ENCODE measurements around the gene POC5.

Gene POC5

DNA sequence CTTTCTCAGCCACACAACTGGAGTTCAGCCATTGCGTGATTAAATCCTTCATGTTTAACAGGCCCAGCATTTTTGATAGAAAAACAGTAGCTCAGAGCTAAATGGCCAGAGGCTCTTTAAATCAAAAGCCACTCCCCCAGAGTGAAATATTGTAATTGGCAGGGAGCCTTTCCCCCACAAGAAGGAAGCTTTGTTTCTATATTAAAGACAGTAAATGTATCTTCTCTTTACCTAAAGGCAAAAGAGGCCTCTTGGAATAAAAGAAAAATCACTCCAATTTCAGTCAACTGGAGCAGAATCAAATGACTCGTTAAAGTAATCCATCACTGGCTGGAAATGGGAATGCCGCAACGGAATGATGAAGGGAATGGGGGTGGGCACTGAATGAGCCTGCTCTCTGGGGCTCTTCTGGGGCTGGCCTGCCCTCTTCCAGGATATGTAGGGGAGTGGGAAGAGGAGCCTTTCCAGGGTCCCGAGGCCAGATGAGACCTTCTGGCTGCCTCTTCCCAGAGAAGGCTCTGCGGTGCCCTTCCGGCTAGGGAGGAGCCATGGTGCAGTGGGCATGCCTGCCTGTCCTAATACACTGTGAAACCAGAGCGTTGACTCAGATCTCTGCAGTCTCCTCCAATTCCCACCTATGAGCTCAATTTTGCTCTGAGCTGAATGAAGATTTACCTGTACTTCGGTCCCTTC, 60.8 kb downstream of the POC5 start:
- DNase-seq: no peak

DNA sequence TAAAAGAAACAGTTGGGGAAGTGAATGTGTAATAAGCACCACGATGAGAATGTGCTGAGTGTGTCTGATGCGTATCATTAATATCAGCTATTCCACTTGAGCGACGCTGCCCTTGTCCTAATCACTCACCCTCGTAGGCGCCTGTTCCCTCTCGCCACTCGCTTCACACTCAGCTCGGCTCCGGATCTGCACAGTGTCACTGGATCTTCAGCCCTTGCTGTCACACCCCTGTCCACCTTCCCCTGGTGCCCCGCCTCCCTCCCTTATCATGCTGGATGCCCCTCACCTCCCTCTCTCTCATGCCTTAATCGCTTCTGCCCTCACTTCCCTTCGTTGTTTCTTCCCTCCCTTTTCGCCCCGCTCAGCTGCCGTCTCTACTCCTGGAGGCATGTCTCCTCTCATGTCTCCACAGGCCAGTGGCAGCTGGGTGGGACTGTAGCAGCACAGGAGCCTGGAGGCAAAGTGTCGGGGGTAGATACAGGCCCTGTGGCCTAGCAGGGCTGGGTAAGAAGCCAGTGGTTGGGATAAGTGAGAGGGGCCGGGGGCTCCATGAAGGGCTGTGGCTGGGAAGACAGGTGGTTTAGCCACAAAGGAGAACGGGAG, 62.4 kb downstream of the POC5 start:
- DNase-seq: no peak

DNA sequence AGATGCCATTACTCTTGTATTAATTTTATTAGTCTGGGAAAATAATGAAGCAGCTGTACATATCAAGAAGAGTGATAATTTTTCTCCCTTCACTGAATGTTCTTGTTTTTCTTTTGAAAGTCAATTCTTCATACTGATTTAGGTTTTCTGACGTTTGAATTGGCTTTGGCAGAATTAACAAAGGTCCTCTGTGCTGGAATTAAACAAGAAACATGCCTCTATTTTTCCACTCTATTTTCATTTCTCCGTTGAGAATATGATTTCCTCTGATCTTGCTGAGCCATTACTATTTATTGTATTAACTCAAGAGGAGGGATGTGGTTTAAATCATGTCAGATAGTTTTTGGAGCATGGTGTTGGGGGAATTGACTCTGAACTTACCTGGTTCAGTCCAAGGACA, 63.7 kb downstream of the POC5 start:
- DNase-seq: no peak

DNA sequence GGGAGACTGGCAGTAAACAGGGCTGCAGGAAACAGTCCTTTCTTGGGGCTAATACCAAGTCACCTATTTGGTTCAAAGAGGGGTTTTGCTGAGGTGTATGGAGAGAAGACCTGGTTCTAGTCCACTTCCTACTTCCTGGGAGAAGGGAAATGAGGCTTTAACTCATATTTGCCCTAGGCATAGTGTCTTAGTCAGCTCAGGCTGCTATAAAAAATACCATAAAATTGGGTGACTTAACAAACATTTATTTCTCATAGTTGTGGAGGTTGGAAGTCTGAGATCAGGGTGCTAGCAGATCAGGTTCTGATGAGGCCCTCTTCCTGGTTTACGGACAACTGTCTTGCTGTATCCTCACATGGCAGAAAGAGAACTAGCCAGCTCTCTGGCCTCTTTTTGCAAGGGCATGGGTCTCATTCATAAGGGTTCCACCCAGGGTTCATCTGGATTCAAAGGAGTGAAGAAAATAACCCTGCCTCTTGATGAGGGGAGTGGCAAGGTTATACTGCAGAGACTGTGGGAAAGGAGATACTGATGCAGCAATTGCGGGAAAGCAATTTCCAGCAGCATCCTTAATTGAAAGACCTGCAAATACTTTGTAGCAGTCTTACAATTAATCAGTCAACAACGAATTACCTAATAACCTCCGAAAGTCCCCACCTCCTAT, 65.5 kb downstream of the POC5 start:
- DNase-seq: no peak

GRCh38 chr5:75648712-75649111, 68.5 kb downstream of the POC5 start:
- DNase-seq: no peak

- DNase-seq: no peak
Measured at GRCh38 chr5:75640826-75641225, 76.4 kb downstream of the POC5 start.

- DNase-seq: no peak
Measured at GRCh38 chr5:75640395-75640794, 76.8 kb downstream of the POC5 start.

DNA sequence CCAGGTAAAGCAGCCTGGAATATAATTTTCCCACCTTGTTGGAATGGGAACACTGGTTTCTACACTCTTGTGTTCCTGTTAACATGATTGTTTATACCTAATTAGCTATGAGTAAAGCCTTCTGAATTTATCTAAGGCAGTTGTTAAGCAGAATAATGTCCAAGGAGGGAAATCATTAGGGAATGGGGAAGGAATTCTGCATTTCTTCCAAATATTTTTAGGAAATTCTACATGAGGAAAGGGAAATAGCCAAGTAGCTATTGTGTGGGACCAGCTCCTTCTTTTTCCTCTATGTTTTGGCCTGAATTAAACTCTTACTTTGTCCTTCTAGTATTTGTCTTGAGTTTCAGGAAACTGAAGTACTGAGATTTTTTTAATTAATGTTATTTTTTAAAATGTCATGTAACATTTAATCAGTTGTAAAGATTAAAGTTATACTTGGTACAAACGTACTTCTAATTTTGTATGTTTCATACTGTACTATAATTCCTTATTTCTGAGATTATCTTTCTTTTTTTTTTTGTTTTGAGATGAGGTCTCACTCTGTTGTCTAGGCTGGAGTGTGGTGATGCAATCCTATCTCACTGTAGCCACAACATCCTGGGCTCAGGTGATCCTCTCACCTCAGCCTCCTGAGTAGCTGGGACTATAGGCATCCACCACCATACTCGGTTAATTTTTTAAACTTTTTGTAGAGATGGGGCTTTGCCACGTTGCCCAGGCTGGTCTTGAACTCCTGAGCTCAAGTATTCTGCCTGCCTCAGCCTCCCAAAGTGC, 77.5 kb downstream of the POC5 start:
- no peak for DNase-seq

DNA sequence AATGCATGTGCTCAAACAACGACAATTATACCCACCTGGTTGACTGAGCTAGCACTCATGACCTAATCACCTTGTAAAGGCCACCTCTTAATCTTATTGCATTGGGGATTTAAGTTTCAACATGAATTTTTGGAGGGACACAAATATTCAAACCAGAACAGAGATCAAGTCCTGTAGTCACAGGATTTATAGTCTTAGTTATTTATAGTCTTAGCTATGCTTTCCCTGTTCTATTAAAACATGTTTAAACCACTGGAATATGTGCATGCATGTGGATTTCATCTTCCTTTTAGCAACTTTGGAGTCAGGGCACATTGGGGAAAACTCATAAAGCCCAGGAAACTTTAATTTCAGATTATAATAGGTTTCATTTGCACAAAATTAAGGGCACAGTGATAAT, 79.3 kb downstream of the POC5 start:
- no peak for DNase-seq

GRCh38 chr5:75632321-75632720, 84.9 kb downstream of the POC5 start:
- no peak for DNase-seq

DNA sequence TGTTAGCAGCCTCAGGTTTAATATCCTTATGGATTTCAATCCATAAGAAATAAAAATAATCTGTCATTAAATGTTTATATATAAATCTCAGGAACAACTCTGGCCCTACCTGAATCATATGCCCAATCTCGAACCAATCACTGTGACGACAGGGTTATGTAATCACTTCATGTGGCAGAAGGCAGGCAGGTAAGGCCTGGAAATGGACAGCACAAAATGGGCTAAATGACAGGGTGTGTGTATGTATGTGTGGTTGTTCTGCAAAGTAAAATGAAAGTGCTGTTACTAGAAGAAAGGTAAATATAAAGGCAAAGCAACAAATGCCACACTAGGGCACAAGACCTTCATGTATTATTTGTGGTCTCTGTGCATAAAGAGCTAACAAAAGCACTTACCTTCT, 86.4 kb downstream of the POC5 start:
- no peak for DNase-seq

DNA sequence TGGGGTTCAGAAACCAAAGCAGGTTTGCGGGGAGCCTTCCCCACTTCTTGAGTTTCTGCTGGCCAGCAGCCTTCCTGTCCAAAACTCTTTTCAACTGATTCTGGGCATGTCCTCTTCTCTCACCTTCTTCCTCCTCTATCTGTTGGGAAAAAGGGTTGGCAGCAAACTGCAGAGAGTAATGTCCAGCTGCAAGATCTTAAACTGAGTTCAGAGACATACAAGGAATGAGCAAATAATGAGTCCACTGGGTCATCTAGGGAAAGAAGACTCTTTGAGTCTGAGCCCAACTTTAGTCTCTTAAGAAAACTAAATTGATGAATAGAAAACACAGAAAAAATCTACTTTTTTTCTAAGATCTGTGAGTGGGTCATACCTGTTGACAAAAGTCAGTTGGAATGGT, 89.4 kb downstream of the POC5 start:
- DNase-seq: no peak

GRCh38 chr5:75626959-75627358, 90.3 kb downstream of the POC5 start:
- no peak for DNase-seq
